Glomerular visceral epithelial cell (primary cell): ENCODE data around the gene SBF2.

Source experiments
- DNase-seq: peaks from one replicate; pipeline ENCODE4 v3.0.0-alpha.2; 2016; ENCODE audit errors: extremely low spot score

SBF2 gene

GRCh38 chr11:10302359-10302743 lies 8.3 kb upstream of the SBF2 start:
- DNase-seq = peak; percentile 55

GRCh38 chr11:10301656-10302358 lies 7.8 kb upstream of the SBF2 start:
- peak; percentile 69 for DNase-seq

- DNase-seq = peak; percentile 87
Observed at GRCh38 chr11:10298342-10298741, 4.3 kb upstream of the SBF2 start.

- no peak for DNase-seq
Observed at GRCh38 chr11:10295064-10295901, 1.3 kb upstream of the SBF2 start.

- DNase-seq = peak; percentile 49
Observed at GRCh38 chr11:10294290-10294953, 403 bp upstream of the SBF2 start.

- DNase-seq = no peak
Observed at GRCh38 chr11:10291801-10292638, 2.0 kb downstream of the SBF2 start.

GRCh38 chr11:10289765-10290380 lies 4.1 kb downstream of the SBF2 start:
- DNase-seq = no peak

- DNase-seq = no peak
Observed at GRCh38 chr11:10288881-10289764, 4.9 kb downstream of the SBF2 start.

GRCh38 chr11:10287766-10288715 lies 6.0 kb downstream of the SBF2 start:
- no peak for DNase-seq

GRCh38 chr11:10287140-10287539 lies 6.9 kb downstream of the SBF2 start:
- DNase-seq = no peak

- DNase-seq = no peak
Observed at GRCh38 chr11:10285148-10285802, 8.7 kb downstream of the SBF2 start.

GRCh38 chr11:10283991-10284390 lies 10.0 kb downstream of the SBF2 start:
- no peak for DNase-seq

GRCh38 chr11:10282117-10282516 lies 11.9 kb downstream of the SBF2 start:
- DNase-seq = no peak

- no peak for DNase-seq
Observed at GRCh38 chr11:10275714-10276113, 18.3 kb downstream of the SBF2 start.

GRCh38 chr11:10274726-10275125 lies 19.3 kb downstream of the SBF2 start:
- no peak for DNase-seq

GRCh38 chr11:10273738-10274137 lies 20.3 kb downstream of the SBF2 start:
- DNase-seq = no peak

- DNase-seq = no peak
Observed at GRCh38 chr11:10272132-10272531, 21.9 kb downstream of the SBF2 start.

- no peak for DNase-seq
Observed at GRCh38 chr11:10268746-10269488, 25.1 kb downstream of the SBF2 start.
